Keratinocyte (primary cell): ENCODE measurements around the gene ST8SIA4.

Source experiments
- EZH2 ChIP-seq: IDR thresholded peaks from one replicate; pipeline ENCODE4 v1.6.1; 2012; ENCODE audit warnings: inconsistent platforms, mild to moderate bottlenecking, low read length, moderate library complexity
- TF ChIP-seq, protein P1 (sequence below), 3 experiments: IDR thresholded peaks in 1 of 3; conservative IDR thresholded peaks in 1 of 3; optimal IDR thresholded peaks in 1 of 3; 2 replicates in 2 of 3; 3 replicates in 1 of 3; pipeline versions ENCODE3 to v1.5.1; 2011; ENCODE audit warnings: low read length in 3 of 3, mild to moderate bottlenecking in 3 of 3, moderate library complexity in 2 of 3, control low read depth in 1 of 3, inconsistent platforms in 1 of 3; ENCODE audit not compliant: insufficient read depth in 2 of 3; ENCODE audit errors: extremely low read depth in 1 of 3

DNA sequence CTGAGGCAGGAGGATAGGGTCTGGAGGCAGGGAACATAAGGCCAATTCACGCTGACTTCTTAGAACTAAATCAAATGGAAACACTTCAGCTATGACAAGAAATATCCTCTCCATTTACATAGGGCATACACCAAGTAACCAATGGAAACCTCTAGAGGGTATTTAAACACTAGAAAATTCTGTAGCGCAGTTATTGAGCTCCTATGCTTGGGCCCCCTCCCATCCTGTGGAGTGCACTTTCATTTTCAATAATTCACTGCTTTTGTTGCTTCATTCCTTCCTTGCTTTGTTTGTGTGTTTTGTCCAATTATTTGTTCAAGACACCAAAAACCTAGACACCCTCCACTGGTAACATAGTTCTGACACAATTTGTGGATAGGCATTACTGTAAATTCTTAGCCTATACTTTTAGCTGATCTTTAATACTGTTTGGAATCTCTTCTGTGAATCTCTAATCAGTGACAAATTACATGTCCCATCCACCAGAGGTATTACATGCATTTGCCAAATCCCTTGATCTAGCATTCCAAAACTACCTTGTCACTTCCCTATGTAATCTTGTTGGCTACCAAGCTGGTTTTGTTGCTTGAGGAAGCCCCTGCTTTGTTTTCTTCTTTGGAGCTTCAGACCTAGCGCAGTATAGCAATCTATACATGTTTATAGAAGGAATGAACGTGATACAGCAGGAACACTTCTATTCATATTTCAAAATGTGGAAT, 61.6 kb downstream of the ST8SIA4 start:
- TF ChIP-seq EZH2, result no peak
- TF ChIP-seq, protein P1, sequence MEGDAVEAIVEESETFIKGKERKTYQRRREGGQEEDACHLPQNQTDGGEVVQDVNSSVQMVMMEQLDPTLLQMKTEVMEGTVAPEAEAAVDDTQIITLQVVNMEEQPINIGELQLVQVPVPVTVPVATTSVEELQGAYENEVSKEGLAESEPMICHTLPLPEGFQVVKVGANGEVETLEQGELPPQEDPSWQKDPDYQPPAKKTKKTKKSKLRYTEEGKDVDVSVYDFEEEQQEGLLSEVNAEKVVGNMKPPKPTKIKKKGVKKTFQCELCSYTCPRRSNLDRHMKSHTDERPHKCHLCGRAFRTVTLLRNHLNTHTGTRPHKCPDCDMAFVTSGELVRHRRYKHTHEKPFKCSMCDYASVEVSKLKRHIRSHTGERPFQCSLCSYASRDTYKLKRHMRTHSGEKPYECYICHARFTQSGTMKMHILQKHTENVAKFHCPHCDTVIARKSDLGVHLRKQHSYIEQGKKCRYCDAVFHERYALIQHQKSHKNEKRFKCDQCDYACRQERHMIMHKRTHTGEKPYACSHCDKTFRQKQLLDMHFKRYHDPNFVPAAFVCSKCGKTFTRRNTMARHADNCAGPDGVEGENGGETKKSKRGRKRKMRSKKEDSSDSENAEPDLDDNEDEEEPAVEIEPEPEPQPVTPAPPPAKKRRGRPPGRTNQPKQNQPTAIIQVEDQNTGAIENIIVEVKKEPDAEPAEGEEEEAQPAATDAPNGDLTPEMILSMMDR (optimal IDR thresholded peaks at IDR 0.05 in 1 of 3, IDR thresholded peaks at IDR 0.05 in 1 of 3, conservative IDR thresholded peaks at IDR 0.05 in 1 of 3; ENCODE audit: extremely low read depth in 1 of 3, insufficient read depth in 2 of 3, low read length in 3 of 3), result no peak
